Retinal pigment epithelial cell (primary cell): Measurements from ENCODE around the gene PMPCA.
"Not testable (repeated sequence)": the region's sequence is repeated elsewhere in the genome, so short reads cannot be mapped to it uniquely, and the experiment has no call there.

Experiments used
- DNase-seq: peaks from one replicate; pipeline ENCODE4 v3.0.0-alpha.2; 2010; ENCODE audit warnings: low read depth
- H3K4me3 ChIP-seq: 2 replicates; pipeline ENCODE4 v1.5.1; 2011; ENCODE audit warnings: mild to moderate bottlenecking, low read length, control low read depth, moderate library complexity
- TF ChIP-seq, protein P1 (sequence below): conservative IDR thresholded peaks from 2 replicates; pipeline ENCODE4 v1.5.1; 2011; ENCODE audit warnings: low read depth, low read length, control low read depth, inconsistent platforms

Gene PMPCA

GRCh38 chr9:136405481-136405880, 5.0 kb upstream of the PMPCA start:
- no peak overlapping the region for H3K4me3 ChIP-seq
- TF ChIP-seq, protein P1, sequence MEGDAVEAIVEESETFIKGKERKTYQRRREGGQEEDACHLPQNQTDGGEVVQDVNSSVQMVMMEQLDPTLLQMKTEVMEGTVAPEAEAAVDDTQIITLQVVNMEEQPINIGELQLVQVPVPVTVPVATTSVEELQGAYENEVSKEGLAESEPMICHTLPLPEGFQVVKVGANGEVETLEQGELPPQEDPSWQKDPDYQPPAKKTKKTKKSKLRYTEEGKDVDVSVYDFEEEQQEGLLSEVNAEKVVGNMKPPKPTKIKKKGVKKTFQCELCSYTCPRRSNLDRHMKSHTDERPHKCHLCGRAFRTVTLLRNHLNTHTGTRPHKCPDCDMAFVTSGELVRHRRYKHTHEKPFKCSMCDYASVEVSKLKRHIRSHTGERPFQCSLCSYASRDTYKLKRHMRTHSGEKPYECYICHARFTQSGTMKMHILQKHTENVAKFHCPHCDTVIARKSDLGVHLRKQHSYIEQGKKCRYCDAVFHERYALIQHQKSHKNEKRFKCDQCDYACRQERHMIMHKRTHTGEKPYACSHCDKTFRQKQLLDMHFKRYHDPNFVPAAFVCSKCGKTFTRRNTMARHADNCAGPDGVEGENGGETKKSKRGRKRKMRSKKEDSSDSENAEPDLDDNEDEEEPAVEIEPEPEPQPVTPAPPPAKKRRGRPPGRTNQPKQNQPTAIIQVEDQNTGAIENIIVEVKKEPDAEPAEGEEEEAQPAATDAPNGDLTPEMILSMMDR = no peak
- no peak for DNase-seq

DNA sequence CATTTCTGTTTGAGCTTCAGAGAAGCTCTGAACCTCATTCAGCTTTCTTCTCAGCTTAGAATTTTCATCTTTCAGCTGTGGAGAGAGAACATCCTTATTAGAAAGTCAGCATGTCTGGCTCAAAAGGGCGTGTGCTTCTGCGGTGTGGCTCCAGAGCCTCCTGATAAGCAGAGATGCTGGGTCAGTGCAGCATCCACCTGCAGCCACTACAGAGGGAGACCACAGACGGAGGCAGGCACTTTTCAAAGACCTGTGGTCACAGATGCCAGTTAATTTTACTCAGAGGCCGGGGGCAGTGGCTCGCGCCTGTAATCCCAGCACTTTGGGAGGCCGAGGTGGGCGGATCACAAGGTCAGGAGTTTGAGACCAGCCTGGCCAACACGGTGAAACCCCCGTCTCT, 4.6 kb upstream of the PMPCA start:
- DNase-seq, H3K4me3 ChIP-seq: not testable (repeated sequence)

DNA sequence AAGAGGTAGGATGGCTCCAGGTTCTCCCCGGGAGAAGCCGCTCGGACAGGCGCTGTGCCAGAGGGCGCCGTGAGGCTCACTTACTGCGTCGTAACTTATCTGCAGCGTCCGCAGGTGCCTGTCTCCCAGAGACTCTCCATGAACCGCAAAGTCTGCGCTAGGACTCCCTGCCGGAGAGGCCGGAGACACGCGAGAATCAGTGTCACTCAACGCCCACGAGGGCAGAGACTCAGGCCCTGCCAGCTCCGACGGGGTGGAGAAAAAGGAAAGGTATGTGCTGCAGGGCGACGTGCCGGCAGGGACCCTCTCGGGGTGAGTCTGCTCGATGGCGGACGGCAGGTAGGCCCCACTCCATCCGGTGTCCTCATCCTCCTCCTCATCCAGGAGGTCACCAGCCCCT, 3.4 kb upstream of the PMPCA start:
- H3K4me3 ChIP-seq, DNase-seq: not testable (repeated sequence)

DNA sequence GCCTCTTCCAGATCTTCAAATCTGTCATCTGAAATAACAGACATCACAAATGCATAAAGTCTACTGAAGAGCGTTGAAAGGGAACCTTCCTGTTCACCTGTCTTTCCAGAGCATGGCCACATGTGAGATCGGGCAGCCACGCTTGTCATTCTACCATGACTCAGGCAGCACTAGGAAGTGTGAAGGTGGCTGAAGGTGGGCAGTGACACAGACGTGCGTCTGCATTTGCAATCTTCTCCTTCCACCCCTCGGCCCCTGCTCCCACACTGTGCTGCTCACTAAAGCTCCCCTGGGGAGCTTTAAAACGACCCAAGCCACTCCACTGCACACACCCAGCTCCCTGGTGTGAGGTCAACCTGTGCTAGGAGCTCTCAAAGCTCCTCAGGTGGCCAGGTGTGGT, 2.5 kb upstream of the PMPCA start:
- TF ChIP-seq, protein P1 = no peak
- no peak for DNase-seq
- no peak overlapping the region for H3K4me3 ChIP-seq

GRCh38 chr9:136409557-136410455, 652 bp upstream of the PMPCA start:
- peak overlapping the region; percentile 71 for H3K4me3 ChIP-seq
- TF ChIP-seq, protein P1 = no peak
- peak; percentile 35 for DNase-seq

- no peak for DNase-seq
- peak overlapping the region; percentile 94 for H3K4me3 ChIP-seq
- TF ChIP-seq, protein P1 = no peak
These were observed 920 bp downstream of the PMPCA start for GRCh38 chr9:136411378-136411777.

DNA sequence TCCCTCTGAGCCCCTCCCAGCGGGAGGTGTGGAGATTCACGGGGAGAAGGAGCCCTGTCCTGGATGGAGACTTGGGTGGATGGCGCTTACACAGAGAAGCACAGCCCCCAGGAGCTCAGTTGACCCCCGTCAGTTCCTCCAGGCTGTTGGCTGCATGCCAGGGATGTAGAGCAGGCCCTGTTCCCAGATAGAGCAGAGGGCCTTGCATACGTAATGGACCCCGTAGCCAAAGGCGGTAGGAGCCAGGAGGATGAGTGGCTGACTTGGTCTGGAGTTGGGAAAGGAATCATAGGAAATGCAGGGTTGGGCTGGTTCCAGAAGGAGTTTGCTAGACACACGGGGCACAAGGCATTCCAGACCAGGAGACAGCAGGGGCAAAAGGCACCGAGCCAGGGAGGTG, 2.5 kb downstream of the PMPCA start:
- TF ChIP-seq, protein P1 = no peak
- no peak for DNase-seq

DNA sequence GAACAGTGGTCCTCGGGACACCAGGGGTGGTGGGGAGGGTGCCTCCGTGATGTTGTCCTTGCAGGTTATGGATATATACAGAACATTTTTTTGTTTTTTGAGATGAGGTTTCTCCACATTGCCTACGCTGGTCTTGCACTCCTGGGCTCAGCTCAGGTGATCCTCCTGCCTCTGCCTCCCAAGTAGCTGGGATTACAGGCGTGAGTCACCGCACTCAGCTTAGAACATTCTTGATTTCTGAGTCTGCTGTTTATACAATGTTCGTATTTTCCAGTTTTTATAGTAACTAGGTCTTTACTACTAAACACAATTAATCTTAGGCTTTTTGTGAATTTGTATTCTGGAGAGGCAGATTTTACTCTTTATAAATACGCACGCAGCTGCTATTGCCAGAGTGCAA, 6.0 kb downstream of the PMPCA start:
- DNase-seq = no peak
- H3K4me3 ChIP-seq = no peak overlapping the region
- TF ChIP-seq, protein P1 = no peak

More for the DNA sequence above, 2.5 kb downstream of the PMPCA start:
- H3K4me3 ChIP-seq = no peak overlapping the region
